MM.1S (cell line): ENCODE data around the gene PARD3.

Source experiments
- EZH2 ChIP-seq: fragments of 300-600 bp; sonication (generic); optimal IDR thresholded peaks from 2 replicates; pipeline ENCODE3; 2017; ENCODE audit warnings: low read depth, mild to moderate bottlenecking, antibody characterized with exemption, low read length, mixed read lengths
- EZH2phosphoT487 ChIP-seq: fragments of 300-600 bp; sonication (generic); IDR thresholded peaks from 2 replicates; pipeline ENCODE4 v1.6.1; 2018; ENCODE audit warnings: antibody characterized with exemption, low read length
- TF ChIP-seq, protein P1 (sequence below): fragments of 300-600 bp; sonication (generic); IDR thresholded peaks from 2 replicates; pipeline ENCODE4 v1.5.1; 2016; ENCODE audit warnings: antibody characterized with exemption, low read length, mixed read lengths

GRCh38 chr10:34862892-34863291 lies 47.8 kb upstream of the PARD3 start:
- TF ChIP-seq EZH2 (no peak), EZH2phosphoT487 (no peak)
- TF ChIP-seq, protein P1, sequence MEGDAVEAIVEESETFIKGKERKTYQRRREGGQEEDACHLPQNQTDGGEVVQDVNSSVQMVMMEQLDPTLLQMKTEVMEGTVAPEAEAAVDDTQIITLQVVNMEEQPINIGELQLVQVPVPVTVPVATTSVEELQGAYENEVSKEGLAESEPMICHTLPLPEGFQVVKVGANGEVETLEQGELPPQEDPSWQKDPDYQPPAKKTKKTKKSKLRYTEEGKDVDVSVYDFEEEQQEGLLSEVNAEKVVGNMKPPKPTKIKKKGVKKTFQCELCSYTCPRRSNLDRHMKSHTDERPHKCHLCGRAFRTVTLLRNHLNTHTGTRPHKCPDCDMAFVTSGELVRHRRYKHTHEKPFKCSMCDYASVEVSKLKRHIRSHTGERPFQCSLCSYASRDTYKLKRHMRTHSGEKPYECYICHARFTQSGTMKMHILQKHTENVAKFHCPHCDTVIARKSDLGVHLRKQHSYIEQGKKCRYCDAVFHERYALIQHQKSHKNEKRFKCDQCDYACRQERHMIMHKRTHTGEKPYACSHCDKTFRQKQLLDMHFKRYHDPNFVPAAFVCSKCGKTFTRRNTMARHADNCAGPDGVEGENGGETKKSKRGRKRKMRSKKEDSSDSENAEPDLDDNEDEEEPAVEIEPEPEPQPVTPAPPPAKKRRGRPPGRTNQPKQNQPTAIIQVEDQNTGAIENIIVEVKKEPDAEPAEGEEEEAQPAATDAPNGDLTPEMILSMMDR: no peak
